HFFc6 (cell line): ENCODE data around the gene MCAT. TPM values are rescaled to one million over a fixed set of nuclear protein-coding genes. Genes with fewer than 3 reads are reported as not detected.
"Not testable (repeated sequence)": the region's sequence is repeated elsewhere in the genome, so short reads cannot be mapped to it uniquely, and the experiment has no call there.

Experiments used
- DNase-seq: peaks from one replicate; pipeline ENCODE4 v3.0.0-alpha.2; 2018
- H3K27ac Mint-ChIP-seq: 2 replicates; pipeline ENCODE4 v1.8.0; 2020; ENCODE audit warnings: mild to moderate bottlenecking, mixed read lengths
- H3K27me3 Mint-ChIP-seq: 2 replicates; pipeline ENCODE4 v1.8.0; 2021; ENCODE audit warnings: mild to moderate bottlenecking, moderate library complexity, mixed read lengths; ENCODE audit not compliant: insufficient read depth
- H3K36me3 Mint-ChIP-seq: 2 replicates; pipeline ENCODE4 v1.8.0; 2021; ENCODE audit warnings: low read depth, mixed read lengths
- H3K4me1 Mint-ChIP-seq: 2 replicates; pipeline ENCODE4 v1.8.0; 2020; ENCODE audit warnings: low read depth, mixed read lengths
- H3K4me3 Mint-ChIP-seq: 2 replicates; pipeline ENCODE4 v1.8.0; 2020; ENCODE audit warnings: mild to moderate bottlenecking, moderate library complexity, mixed read lengths
- H3K9me3 Mint-ChIP-seq: 2 replicates; pipeline ENCODE4 v1.8.0; 2020; ENCODE audit warnings: mild to moderate bottlenecking, mixed read lengths
- CTCF ChIP-seq: fragments of 200-600 bp; sonication (generic); IDR thresholded peaks from 2 replicates; pipeline ENCODE4 v1.5.0; 2021; ENCODE audit warnings: antibody characterized with exemption, mild to moderate bottlenecking
- total RNA-seq, 6 experiments: library from RNA; stranded (reverse); fragmentation: NEBNext Ultra II Directional; extraction: Animal tissue kit (Norgen Biotek cat#: 25700); gene quantifications; 2 replicates in 1 of 6; 3 replicates in 5 of 6; pipeline ENCODE4 v1.2.3, GENCODE V29; 2021

The MCAT gene
- total RNA-seq, 6 experiments from 2014 or later: 15.1 to 16.6 (median 15.6) TPM

- Mint-ChIP-seq H3K4me3 (peak within 1 kb of the TSS; percentile 92), H3K27ac (peak within 1 kb of the TSS; percentile 79), H3K36me3 (no peaks in the 10 kb centered on the region), H3K9me3 (no peaks in the 10 kb centered on the region), H3K27me3 (peaks cover 3% of the 10 kb centered on the region; the same call in 1 of the 2 replicates), H3K4me1 (peaks cover 12% of the 10 kb centered on the region)
- TF ChIP-seq CTCF: no peak; the same call in 1 of the 2 replicates
- DNase-seq: peak; percentile 34
Observed at GRCh38 chr22:43151251-43152002, 8.2 kb upstream of the MCAT start, which contains the start of gene TSPO. Gene TSPO, plus strand, starts transcription at chr22:43151559. Its CDS starts 7,680 bp downstream, at chr22:43159239.

GRCh38 chr22:43150731-43151206, 7.6 kb upstream of the MCAT start:
- Mint-ChIP-seq H3K4me1 (peaks cover 12% of the 10 kb centered on the region), H3K27ac (peak overlapping the region; percentile 78), H3K9me3 (no peaks in the 10 kb centered on the region), H3K27me3 (peaks cover 3% of the 10 kb centered on the region), H3K36me3 (no peaks in the 10 kb centered on the region), H3K4me3 (peak overlapping the region; percentile 92)
- TF ChIP-seq CTCF: no peak
- DNase-seq: no peak

GRCh38 chr22:43148581-43148980, 5.4 kb upstream of the MCAT start:
- no peaks in the 10 kb centered on the region; the same call in 1 of the 2 replicates for H3K36me3 Mint-ChIP-seq

GRCh38 chr22:43147821-43148220, 4.6 kb upstream of the MCAT start:
- Mint-ChIP-seq H3K36me3 (no peaks in the 10 kb centered on the region; the same call in 1 of the 2 replicates), H3K27ac (no peak overlapping the region), H3K4me1 (peaks cover 12% of the 10 kb centered on the region), H3K27me3 (peaks cover 3% of the 10 kb centered on the region), H3K9me3 (no peaks in the 10 kb centered on the region), H3K4me3 (no peak overlapping the region)
- no peak for TF ChIP-seq CTCF
- DNase-seq: no peak

More at GRCh38 chr22:43148581-43148980, 5.4 kb upstream of the MCAT start:
- DNase-seq: no peak
- Mint-ChIP-seq H3K27ac (no peak overlapping the region), H3K4me3 (no peak overlapping the region), H3K4me1 (peaks cover 13% of the 10 kb centered on the region), H3K9me3 (no peaks in the 10 kb centered on the region), H3K27me3 (peaks cover 3% of the 10 kb centered on the region)
- TF ChIP-seq CTCF: no peak

GRCh38 chr22:43146332-43146731, 3.1 kb upstream of the MCAT start:
- H3K9me3 Mint-ChIP-seq, DNase-seq, H3K4me3 Mint-ChIP-seq, H3K36me3 Mint-ChIP-seq, H3K27ac Mint-ChIP-seq, H3K27me3 Mint-ChIP-seq: not testable (repeated sequence)
- H3K4me1 Mint-ChIP-seq: 0 out of 2 replicates have a peak, but pooled peaks cover 10% of the 10 kb centered on the region

GRCh38 chr22:43145371-43145770, 2.2 kb upstream of the MCAT start:
- H3K4me3 Mint-ChIP-seq, H3K9me3 Mint-ChIP-seq, DNase-seq, H3K27me3 Mint-ChIP-seq, H3K36me3 Mint-ChIP-seq, H3K27ac Mint-ChIP-seq, H3K4me1 Mint-ChIP-seq: not testable (repeated sequence)
